Caco-2 (cell line): ENCODE results near the gene RHOU. TPM values are rescaled to one million over a fixed set of nuclear protein-coding genes. Genes with fewer than 3 reads are reported as not detected.

Experiments
- BruUV-seq: library from RNA; stranded (reverse); fragments of 400-500 nt; replicated peaks from 2 replicates; lab custom pipeline; 2021; lab: Mats Ljungman, UMichigan
- CTCF ChIA-PET: fragments of 300-600 bp; sonication (Branson Sonifier 250); formaldehyde crosslinking; loops from one replicate; lab custom pipeline; 2022; ENCODE audit warnings: antibody characterized with exemption; lab: Charles Lee
- POLR2A ChIA-PET: fragments of 300-600 bp; sonication (Branson Sonifier 250); formaldehyde crosslinking; loops from one replicate; lab custom pipeline; 2022; ENCODE audit warnings: antibody characterized with exemption; lab: Charles Lee
- DNase-seq, 2 experiments: peaks; one replicate each; pipeline versions ENCODE4 v3.0.0 to v3.0.0-alpha.2; 2020 to 2022
- H3K27me3 ChIP-seq: replicated peaks from 2 replicates; pipeline ENCODE4 v1.6.0; 2011; ENCODE audit warnings: low read length; ENCODE audit not compliant: control insufficient read depth, insufficient read depth
- H3K36me3 ChIP-seq: 2 replicates; pipeline ENCODE4 v1.5.1; 2011; ENCODE audit warnings: low read length; ENCODE audit not compliant: control insufficient read depth, insufficient read depth
- H3K4me1 ChIP-seq: fragments of 250-450 bp; sonication (Bioruptor Pico); 2 replicates; pipeline ENCODE4 v1.5.1; 2020; ENCODE audit warnings: mild to moderate bottlenecking
- H3K4me3 ChIP-seq: 2 replicates; pipeline ENCODE4 v1.5.1; 2011; ENCODE audit warnings: low read depth, mild to moderate bottlenecking, control low read depth, low read length
- H3K9me3 ChIP-seq: fragments of 250-450 bp; sonication (Bioruptor Pico); 2 replicates; pipeline ENCODE4 v1.5.1; 2020; ENCODE audit warnings: mild to moderate bottlenecking, moderate library complexity
- H3K27ac Mint-ChIP-seq: one replicate; pipeline ENCODE4 v1.8.0; 2022; ENCODE audit warnings: mixed read lengths; ENCODE audit not compliant: unreplicated experiment
- H3K27me3 Mint-ChIP-seq: one replicate; pipeline ENCODE4 v1.8.0; 2022; ENCODE audit warnings: mixed read lengths; ENCODE audit not compliant: insufficient read depth, unreplicated experiment
- H3K36me3 Mint-ChIP-seq: one replicate; pipeline ENCODE4 v1.8.0; 2022; ENCODE audit warnings: mild to moderate bottlenecking, mixed read lengths; ENCODE audit not compliant: insufficient read depth, unreplicated experiment
- H3K4me1 Mint-ChIP-seq: one replicate; pipeline ENCODE4 v1.8.0; 2022; ENCODE audit warnings: low read depth, mixed read lengths; ENCODE audit not compliant: unreplicated experiment
- H3K4me3 Mint-ChIP-seq: one replicate; pipeline ENCODE4 v1.8.0; 2022; ENCODE audit warnings: mild to moderate bottlenecking, moderate library complexity, mixed read lengths; ENCODE audit not compliant: unreplicated experiment
- H3K9me3 Mint-ChIP-seq: one replicate; pipeline ENCODE4 v1.8.0; 2022; ENCODE audit warnings: mixed read lengths; ENCODE audit not compliant: unreplicated experiment
- intact Hi-C: fragments of 100-400 bp; cut with micrococcal nuclease; formaldehyde crosslinking; loops from one replicate; pipeline ENCODE4 v1.10.0; 2022; ENCODE audit not compliant: unreplicated experiment
- total RNA-seq: library from RNA; stranded (reverse); gene quantifications from 2 replicates; pipeline ENCODE4 v1.2.3, GENCODE V29; 2022
- TF ChIP-seq, protein P1 (sequence below), 2 experiments: fragments of 200-600 bp in 1 of 2; IDR thresholded peaks; 1 replicate in 1 of 2; 2 replicates in 1 of 2; pipeline versions ENCODE4 v1.5.1 to v1.8.0; 2011 to 2022; ENCODE audit warnings: antibody characterized with exemption in 1 of 2, control low read depth in 1 of 2, inconsistent platforms in 1 of 2, low read depth in 1 of 2, low read length in 1 of 2, mild to moderate bottlenecking in 1 of 2, moderate library complexity in 1 of 2; ENCODE audit not compliant: insufficient read depth in 1 of 2, severe bottlenecking in 1 of 2, unreplicated experiment in 1 of 2

RHOU gene
- total RNA-seq, 1 experiment from 2014 or later = 17.4 TPM

- Histone ChIP-seq H3K9me3 (no peaks in the 10 kb centered on the region), H3K4me3 (no peak overlapping the region), H3K27me3 (no peaks in the 10 kb centered on the region), H3K4me1 (peaks cover 24% of the 10 kb centered on the region), H3K36me3 (no peaks in the 10 kb centered on the region)
- TF ChIP-seq, protein P1, sequence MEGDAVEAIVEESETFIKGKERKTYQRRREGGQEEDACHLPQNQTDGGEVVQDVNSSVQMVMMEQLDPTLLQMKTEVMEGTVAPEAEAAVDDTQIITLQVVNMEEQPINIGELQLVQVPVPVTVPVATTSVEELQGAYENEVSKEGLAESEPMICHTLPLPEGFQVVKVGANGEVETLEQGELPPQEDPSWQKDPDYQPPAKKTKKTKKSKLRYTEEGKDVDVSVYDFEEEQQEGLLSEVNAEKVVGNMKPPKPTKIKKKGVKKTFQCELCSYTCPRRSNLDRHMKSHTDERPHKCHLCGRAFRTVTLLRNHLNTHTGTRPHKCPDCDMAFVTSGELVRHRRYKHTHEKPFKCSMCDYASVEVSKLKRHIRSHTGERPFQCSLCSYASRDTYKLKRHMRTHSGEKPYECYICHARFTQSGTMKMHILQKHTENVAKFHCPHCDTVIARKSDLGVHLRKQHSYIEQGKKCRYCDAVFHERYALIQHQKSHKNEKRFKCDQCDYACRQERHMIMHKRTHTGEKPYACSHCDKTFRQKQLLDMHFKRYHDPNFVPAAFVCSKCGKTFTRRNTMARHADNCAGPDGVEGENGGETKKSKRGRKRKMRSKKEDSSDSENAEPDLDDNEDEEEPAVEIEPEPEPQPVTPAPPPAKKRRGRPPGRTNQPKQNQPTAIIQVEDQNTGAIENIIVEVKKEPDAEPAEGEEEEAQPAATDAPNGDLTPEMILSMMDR (IDR thresholded peaks at IDR 0.05; ENCODE audit: insufficient read depth in 1 of 2, low read depth in 1 of 2, low read length in 1 of 2, severe bottlenecking in 1 of 2, unreplicated experiment in 1 of 2) = no peak
- no peaks in the 10 kb centered on the region for H3K36me3 Mint-ChIP-seq
- H3K9me3 Mint-ChIP-seq = no peaks in the 10 kb centered on the region
- CTCF ChIA-PET = no interaction called here
- DNase-seq = no peak
- H3K4me3 Mint-ChIP-seq = no peak overlapping the region
- POLR2A ChIA-PET = no interaction called here
- intact Hi-C loops = no loop called here
- no TSS peak for BruUV-seq
- H3K27ac Mint-ChIP-seq = no peak overlapping the region
- H3K27me3 Mint-ChIP-seq = no peaks in the 10 kb centered on the region
- H3K4me1 Mint-ChIP-seq = peaks cover 8% of the 10 kb centered on the region
Measured at GRCh38 chr1:228778466-228778865, 43.2 kb downstream of the RHOU start.

- H3K36me3 Mint-ChIP-seq = no peaks in the 10 kb centered on the region
- peaks cover 13% of the 10 kb centered on the region for H3K4me1 Mint-ChIP-seq
- POLR2A ChIA-PET = no interaction called here
- H3K4me1 ChIP-seq = peaks cover 29% of the 10 kb centered on the region
- H3K27me3 Mint-ChIP-seq = no peaks in the 10 kb centered on the region
- no peaks in the 10 kb centered on the region for H3K27me3 ChIP-seq
- H3K4me3 ChIP-seq = no peak overlapping the region
- no TSS peak for BruUV-seq
- H3K9me3 ChIP-seq = no peaks in the 10 kb centered on the region
- intact Hi-C loops = no loop called here
- no peaks in the 10 kb centered on the region for H3K36me3 ChIP-seq
- H3K4me3 Mint-ChIP-seq = no peak overlapping the region
- TF ChIP-seq, protein P1 (IDR thresholded peaks at IDR 0.05; ENCODE audit: insufficient read depth in 1 of 2, low read depth in 1 of 2, low read length in 1 of 2, severe bottlenecking in 1 of 2, unreplicated experiment in 1 of 2) = no peak
- CTCF ChIA-PET = no interaction called here
- no peak overlapping the region for H3K27ac Mint-ChIP-seq
- DNase-seq = no peak
- no peaks in the 10 kb centered on the region for H3K9me3 Mint-ChIP-seq
Measured at GRCh38 chr1:228778961-228779360, 43.7 kb downstream of the RHOU start.

DNA sequence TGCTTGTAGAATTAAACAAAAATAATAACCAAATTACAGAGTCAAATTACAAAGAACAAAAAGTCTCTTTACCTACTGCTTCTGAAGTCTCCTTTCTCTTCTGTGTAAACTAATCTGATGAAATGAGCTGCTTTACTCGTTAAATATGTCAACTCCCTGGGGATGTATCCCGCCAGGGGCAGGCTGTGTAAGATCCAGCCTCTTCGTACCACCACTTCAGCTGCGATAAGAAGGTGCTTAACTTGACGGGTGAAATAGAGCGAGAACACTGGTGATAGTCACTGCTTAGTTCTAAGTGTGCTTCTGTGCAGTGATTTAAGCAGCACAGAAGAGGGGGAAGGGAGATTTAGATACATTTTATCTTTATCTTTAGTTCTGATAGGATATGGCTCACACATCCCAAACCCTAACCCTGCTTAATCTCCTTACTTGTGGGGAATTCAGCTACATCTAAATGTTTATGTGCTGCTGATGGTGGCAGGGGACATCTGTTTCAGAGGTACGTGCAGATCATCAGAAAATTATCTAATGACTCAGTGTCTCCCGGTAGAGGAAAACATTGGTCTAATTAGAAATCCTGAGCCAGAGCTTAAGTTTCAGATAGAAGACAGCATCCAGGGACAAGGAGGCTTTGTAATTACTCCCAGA, 46.0 kb downstream of the RHOU start:
- Histone ChIP-seq H3K4me3 (no peak overlapping the region), H3K4me1 (peaks cover 40% of the 10 kb centered on the region), H3K36me3 (no peaks in the 10 kb centered on the region), H3K27me3 (no peaks in the 10 kb centered on the region), H3K9me3 (no peaks in the 10 kb centered on the region)
- Mint-ChIP-seq H3K4me1 (peaks cover 16% of the 10 kb centered on the region), H3K4me3 (no peak overlapping the region), H3K27ac (no peak overlapping the region), H3K36me3 (no peaks in the 10 kb centered on the region), H3K9me3 (no peaks in the 10 kb centered on the region), H3K27me3 (no peaks in the 10 kb centered on the region)
- no peak for DNase-seq
- TF ChIP-seq, protein P1 (IDR thresholded peaks at IDR 0.05; ENCODE audit: insufficient read depth in 1 of 2, low read depth in 1 of 2, low read length in 1 of 2, severe bottlenecking in 1 of 2, unreplicated experiment in 1 of 2) = no peak
- intact Hi-C loops = loop anchor here (5.0 kb wide), 1 partner anchor 34 kb away; no protein-coding TSS in a partner anchor
- ChIA-PET POLR2A (no interaction called here), CTCF (no interaction called here)
- BruUV-seq = no TSS peak
